SH-SY5Y (cell line): ENCODE data around the gene SPACDR.

Experiments
- GATA2 ChIP-seq: IDR thresholded peaks from 2 replicates; pipeline ENCODE4 v1.6.1; 2011; ENCODE audit warnings: mild to moderate bottlenecking, low read depth, low read length
- GATA3 ChIP-seq: IDR thresholded peaks from 2 replicates; pipeline ENCODE4 v1.6.1; 2011; ENCODE audit warnings: low read depth, mild to moderate bottlenecking, low read length, moderate library complexity

DNA sequence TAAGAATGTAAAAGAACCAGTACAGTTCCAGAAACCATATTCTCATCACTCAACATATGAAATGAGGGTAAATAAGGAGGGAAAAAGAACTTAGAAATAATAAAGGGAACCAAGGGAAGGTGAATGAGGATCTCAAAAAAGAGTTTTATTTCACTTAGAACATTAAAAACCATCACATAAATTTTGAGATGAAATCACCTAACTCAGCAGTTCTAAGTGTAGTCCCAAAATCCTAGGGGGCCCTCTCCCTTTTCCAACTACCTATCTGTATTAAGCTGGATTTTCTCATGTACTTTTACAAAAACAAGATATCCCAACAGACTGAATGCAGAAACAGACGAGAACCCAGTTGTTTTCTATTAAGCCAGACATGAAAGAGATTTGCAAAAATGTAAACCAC lies 38.7 kb downstream of the SPACDR start:
- TF ChIP-seq GATA2 (no peak), GATA3 (no peak)
